ENCODE data around the gene CA10. TPM values are rescaled to one million over a fixed set of nuclear protein-coding genes. Genes with fewer than 3 reads are reported as not detected.

CA10 gene
- total RNA-seq, 2 experiments from 2014 or later, result not detected

- CTCF ChIA-PET, result no interaction called here
- H3K4me1 ChIP-seq (ENCODE audit: insufficient read depth, low read length), result no peaks in the 10 kb centered on the region
- H3K4me3 ChIP-seq (ENCODE audit: low read length), result no peak overlapping the region
- DNase-seq (no peak), ATAC-seq (ENCODE audit: poor library complexity) (no peak)
- intact Hi-C loops (cut with DNase I, micrococcal nuclease), result loop anchor here in 1 of 2 experiments (10.0 kb wide), 1 partner anchor 58 kb away; no protein-coding TSS in a partner anchor
- Mint-ChIP-seq H3K36me3 (ENCODE audit: low read depth) (no peaks in the 10 kb centered on the region), H3K9me3 (no peaks in the 10 kb centered on the region), H3K4me3 (no peak overlapping the region), H3K4me1 (ENCODE audit: low read depth) (no peaks in the 10 kb centered on the region), H3K27me3 (peaks cover 22% of the 10 kb centered on the region), H3K27ac (no peak overlapping the region)
- no peaks in the 10 kb centered on the region for H3K36me3 ChIP-seq (ENCODE audit: insufficient read depth, low read length)
- POLR2A ChIA-PET, result no interaction called here
- H3K27ac ChIP-seq (ENCODE audit: low read depth in 1 of 2, low read length in 2 of 2), result no peak overlapping the region
- H3K27me3 ChIP-seq (ENCODE audit: control insufficient read depth in 1 of 2, insufficient read depth in 2 of 2, low read length in 2 of 2), result no peaks in the 10 kb centered on the region
- H3K9me3 ChIP-seq (ENCODE audit: control insufficient read depth in 1 of 2, insufficient read depth in 1 of 2, low read length in 2 of 2), result no peaks in the 10 kb centered on the region
- no peak for TF ChIP-seq CTCF (IDR thresholded peaks at IDR 0.05)
Observed at GRCh38 chr17:51857052-51857597, 301.4 kb downstream of the CA10 start.

GRCh38 chr17:51855806-51856205 lies 302.7 kb downstream of the CA10 start:
- intact Hi-C loops (cut with DNase I, micrococcal nuclease), result loop anchor here in 1 of 2 experiments (10.0 kb wide), 1 partner anchor 59 kb away; no protein-coding TSS in a partner anchor
- H3K27me3 ChIP-seq (ENCODE audit: control insufficient read depth in 1 of 2, insufficient read depth in 2 of 2, low read length in 2 of 2), result no peaks in the 10 kb centered on the region
- H3K9me3 ChIP-seq (ENCODE audit: control insufficient read depth in 1 of 2, insufficient read depth in 1 of 2, low read length in 2 of 2), result no peaks in the 10 kb centered on the region
- H3K36me3 ChIP-seq (ENCODE audit: insufficient read depth, low read length), result no peaks in the 10 kb centered on the region
- H3K4me1 Mint-ChIP-seq (ENCODE audit: low read depth), result no peaks in the 10 kb centered on the region
- H3K36me3 Mint-ChIP-seq (ENCODE audit: low read depth), result no peaks in the 10 kb centered on the region
- ATAC-seq (ENCODE audit: poor library complexity), result no peak
- ChIA-PET POLR2A (no interaction called here), CTCF (no interaction called here)
- no peak overlapping the region for H3K4me3 Mint-ChIP-seq
- TF ChIP-seq CTCF (IDR thresholded peaks at IDR 0.05), result no peak
- H3K27me3 Mint-ChIP-seq, result peaks cover 29% of the 10 kb centered on the region
- no peak overlapping the region for H3K4me3 ChIP-seq (ENCODE audit: low read length)
- H3K27ac Mint-ChIP-seq, result no peak overlapping the region
- no peak overlapping the region for H3K27ac ChIP-seq (ENCODE audit: low read depth in 1 of 2, low read length in 2 of 2)
- DNase-seq, result no peak
- no peaks in the 10 kb centered on the region for H3K9me3 Mint-ChIP-seq
- no peaks in the 10 kb centered on the region for H3K4me1 ChIP-seq (ENCODE audit: insufficient read depth, low read length)

- Mint-ChIP-seq H3K4me3 (no peak overlapping the region), H3K4me1 (ENCODE audit: low read depth) (no peaks in the 10 kb centered on the region), H3K27ac (no peak overlapping the region), H3K36me3 (ENCODE audit: low read depth) (no peaks in the 10 kb centered on the region), H3K9me3 (no peaks in the 10 kb centered on the region), H3K27me3 (peaks cover 24% of the 10 kb centered on the region)
- POLR2A ChIA-PET, result no interaction called here
- ATAC-seq (ENCODE audit: poor library complexity) (no peak), DNase-seq (no peak)
- Histone ChIP-seq H3K9me3 (ENCODE audit: control insufficient read depth in 1 of 2, insufficient read depth in 1 of 2, low read length in 2 of 2) (no peaks in the 10 kb centered on the region), H3K4me3 (ENCODE audit: low read length) (no peak overlapping the region), H3K36me3 (ENCODE audit: insufficient read depth, low read length) (no peaks in the 10 kb centered on the region), H3K4me1 (ENCODE audit: insufficient read depth, low read length) (no peaks in the 10 kb centered on the region), H3K27me3 (ENCODE audit: control insufficient read depth in 1 of 2, insufficient read depth in 2 of 2, low read length in 2 of 2) (no peaks in the 10 kb centered on the region), H3K27ac (ENCODE audit: low read depth in 1 of 2, low read length in 2 of 2) (no peak overlapping the region)
- intact Hi-C loops (cut with DNase I, micrococcal nuclease), result loop anchor here in 1 of 2 experiments (10.0 kb wide), 1 partner anchor 61 kb away; no protein-coding TSS in a partner anchor
- no peak for TF ChIP-seq CTCF (IDR thresholded peaks at IDR 0.05)
- CTCF ChIA-PET, result no interaction called here
Observed at GRCh38 chr17:51853857-51854256, 304.7 kb downstream of the CA10 start.
